Erythroblast (primary cell): ENCODE measurements around the gene ANKRD52.
"Not testable (repeated sequence)": the region's sequence is repeated elsewhere in the genome, so short reads cannot be mapped to it uniquely, and the experiment has no call there.

Experiments used
- GATA1 ChIP-seq: IDR thresholded peaks from 2 replicates; pipeline ENCODE4 v1.6.1; 2011; ENCODE audit warnings: low read depth, mild to moderate bottlenecking, control low read depth, low read length, moderate library complexity
- POLR2A ChIP-seq: IDR thresholded peaks from 2 replicates; pipeline ENCODE4 v1.6.1; 2011; ENCODE audit warnings: mild to moderate bottlenecking, low read length

DNA sequence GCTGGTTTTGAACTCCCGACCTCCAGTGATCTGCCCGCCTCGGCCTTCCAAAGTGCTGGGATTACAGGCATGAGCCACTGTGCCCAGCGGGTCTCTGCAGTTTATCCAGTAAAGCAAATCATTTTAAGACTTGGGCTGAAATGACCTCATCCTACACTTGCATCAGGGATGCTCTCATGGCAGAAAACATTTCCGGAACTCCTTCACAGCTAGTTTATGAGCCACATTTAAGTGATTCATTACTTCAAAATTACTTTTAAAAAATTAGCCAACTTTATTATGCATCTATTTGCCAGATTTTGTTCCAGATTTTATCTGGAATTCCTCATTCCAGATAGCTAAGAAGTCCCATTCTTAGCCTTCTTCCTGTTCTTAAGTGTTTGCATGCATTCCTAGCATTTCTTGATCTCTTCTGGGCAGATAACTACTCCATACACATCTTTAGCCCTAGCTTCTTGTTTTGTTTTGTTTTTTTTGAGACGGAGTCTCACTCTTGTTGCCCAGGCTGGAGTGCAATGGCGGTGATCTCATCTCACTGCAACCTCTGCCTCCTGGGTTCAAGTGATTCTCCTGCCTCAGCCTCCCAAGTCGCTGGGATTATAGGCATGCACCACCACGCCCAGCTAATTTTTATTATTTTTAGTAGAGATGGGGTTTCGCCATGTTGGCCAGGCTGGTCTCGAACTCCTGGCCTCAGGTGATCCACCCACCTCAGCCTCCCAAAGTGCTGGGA is 61.2 kb downstream of the ANKRD52 start:
- not testable (repeated sequence) for TF ChIP-seq POLR2A, GATA1
